GM12878 (cell line): ENCODE data around the gene CHTOP. TPM values are rescaled to one million over a fixed set of nuclear protein-coding genes. Genes with fewer than 3 reads are reported as not detected.

ENCODE experiments used
- E2F4 ChIP-seq: IDR thresholded peaks from 2 replicates; pipeline ENCODE4 v1.6.1; 2012; ENCODE audit warnings: low read depth, low read length, improper control_type of control experiment
- IRF4 ChIP-seq: IDR thresholded peaks from 2 replicates; pipeline ENCODE4 v1.6.1; 2011; ENCODE audit warnings: low read depth, low read length
- MLLT1 ChIP-seq: fragments of 450-650 bp; IDR thresholded peaks from 2 replicates; pipeline ENCODE4 v1.6.1; 2016; ENCODE audit warnings: mild to moderate bottlenecking
- ZBTB33 ChIP-seq: fragments of 450-650 bp; IDR thresholded peaks from 2 replicates; pipeline ENCODE4 v1.6.1; 2017; ENCODE audit warnings: mild to moderate bottlenecking
- polyA plus RNA-seq, 11 experiments: library from polyadenylated mRNA; depleted of rRNA in 4 of 11; unstranded in 6 of 11; stranded (reverse) in 5 of 11; fragments of >200 nt; fragmentation: Nextera tagmentation in 4 of 11; fragmentation: Illumina TruSeq in 1 of 11; extraction: Ambion mirVana in 4 of 11; extraction: Trizol in 1 of 11; gene quantifications; 1 replicate in 1 of 11; 2 replicates in 10 of 11; pipeline versions ENCODE4 v1.2.1 to v1.2.3, GENCODE V29; 2011 to 2016; ENCODE audit warnings: inconsistent platforms in 2 of 11, missing spikeins in 2 of 11, low read depth in 1 of 11
- total RNA-seq, 4 experiments: library from RNA; depleted of rRNA in 3 of 4; stranded (reverse); fragments of >200 nt in 3 of 4; fragmentation: Illumina TruSeq in 1 of 4; extraction: Trizol in 1 of 4; gene quantifications; 2 replicates each; pipeline versions ENCODE4 v1.2.1 to v1.2.3, GENCODE V29; 2013 to 2021

The CHTOP gene
- total and polyA plus RNA-seq, 10 of the 15 experiments (the other 5 are each of a cell fraction or from before 2014, with no cell fraction given) = 8.4 to 93.8 (median 52.3) TPM

- TF ChIP-seq E2F4 (no peak), MLLT1 (no peak), ZBTB33 (no peak), IRF4 (no peak)
- TF ChIP-seq, all 136 proteins: peak for 0
Observed at GRCh38 chr1:153631047-153632022, 2.5 kb upstream of the CHTOP start (continued).
